C4-2B (cell line): ENCODE results near the gene TMEM92.

Source experiments
- CTCF ChIP-seq: fragments of 450-650 bp; conservative IDR thresholded peaks from 2 replicates; pipeline ENCODE4 v1.5.1; 2017; ENCODE audit warnings: mild to moderate bottlenecking
- ZFX ChIP-seq: fragments of 450-650 bp; IDR thresholded peaks from 2 replicates; pipeline ENCODE4 v1.6.1; 2017

DNA sequence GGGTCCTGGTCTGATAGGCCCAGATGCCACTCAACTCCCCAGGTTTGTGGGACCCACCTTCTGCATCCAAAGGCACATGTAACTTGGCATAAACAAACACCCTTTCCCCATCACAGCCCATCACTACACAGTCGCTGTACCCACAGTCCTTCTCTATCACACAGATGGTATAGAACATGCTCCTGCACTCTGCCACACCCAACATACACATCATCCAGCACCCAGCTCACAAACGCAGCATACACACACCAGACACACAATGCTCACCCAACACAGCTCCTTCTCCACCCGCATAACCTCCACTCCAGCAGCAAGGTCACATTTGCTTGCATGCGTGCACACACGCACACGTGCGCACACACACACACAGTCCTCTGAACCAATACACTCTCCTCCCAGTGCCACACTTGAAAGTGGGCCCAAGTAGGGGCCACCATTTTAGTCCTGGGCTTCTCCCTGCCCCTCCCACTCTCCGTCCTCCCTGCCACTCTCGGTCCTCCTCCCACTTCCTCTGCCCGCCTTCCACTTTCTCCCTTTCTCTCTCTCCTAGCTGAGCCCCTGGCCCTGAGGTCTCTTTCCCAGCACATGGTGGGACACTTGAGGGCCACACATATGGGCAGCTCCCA, 8.5 kb upstream of the TMEM92 start:
- TF ChIP-seq CTCF = no peak
- TF ChIP-seq ZFX = no peak
